HG03558 (cell line): Measurements from ENCODE around the gene PDZRN3.
A peak's percentile ranks its signal among the peaks of the same experiment; 100 is the strongest.

ENCODE experiments used
- ATAC-seq: cut with Tn5 transposase; IDR thresholded peaks from one replicate; pipeline ENCODE4 v1.9.1; 2021; ENCODE audit warnings: moderate number of reproducible peaks; ENCODE audit not compliant: unreplicated experiment; ENCODE audit errors: extremely low read depth

The PDZRN3 gene

DNA sequence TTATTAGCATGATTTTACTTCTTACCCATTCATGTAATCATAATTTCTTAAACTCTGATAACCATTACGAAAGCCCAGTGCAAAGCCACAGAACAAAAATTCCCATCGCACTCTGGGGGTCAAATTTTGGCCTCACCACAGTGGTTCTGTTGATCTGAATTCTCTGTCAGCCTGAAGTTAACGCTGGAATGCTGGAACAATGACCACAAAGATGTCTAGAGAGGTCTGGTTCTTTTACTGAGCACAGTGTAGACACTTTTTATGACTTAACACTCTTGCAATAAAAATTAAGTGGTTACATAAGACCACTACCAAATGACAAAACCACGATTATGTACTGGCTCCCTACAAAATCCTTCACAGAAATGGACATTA is 94.7 kb downstream of the PDZRN3 start:
- no peak for ATAC-seq

DNA sequence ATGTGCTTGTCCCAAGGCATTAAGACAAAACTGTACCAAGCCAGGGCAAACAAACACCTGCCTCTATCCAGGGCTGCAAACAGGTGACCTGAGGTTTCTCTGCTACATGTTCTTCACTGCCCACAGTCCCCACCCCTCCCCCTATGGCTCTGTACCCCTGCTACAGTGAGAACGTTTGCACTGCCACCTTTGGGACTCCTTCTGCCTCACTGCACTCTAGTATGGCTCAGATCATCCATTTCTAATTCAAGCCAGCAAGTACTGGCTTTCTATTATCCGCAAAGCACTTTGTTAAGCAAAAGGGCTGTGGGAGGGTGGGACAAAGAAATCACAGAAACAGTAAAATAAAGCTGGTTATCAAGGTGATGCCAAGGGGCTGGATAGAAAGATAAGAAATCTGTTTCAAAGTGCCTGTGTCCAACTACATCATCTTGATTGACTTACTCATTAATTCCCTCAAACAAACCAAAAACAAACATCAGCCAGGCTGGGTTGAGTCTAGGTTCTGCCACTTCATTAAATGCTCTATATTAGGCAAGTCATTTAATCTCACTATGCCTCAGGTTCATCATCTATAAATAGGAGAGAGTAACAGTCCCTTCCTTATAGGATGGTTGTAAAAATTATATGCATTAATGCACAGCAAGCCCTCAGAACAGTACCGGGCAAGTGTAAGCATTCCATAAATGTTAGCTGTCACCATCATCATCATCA is 95.3 kb downstream of the PDZRN3 start:
- ATAC-seq, result no peak

DNA sequence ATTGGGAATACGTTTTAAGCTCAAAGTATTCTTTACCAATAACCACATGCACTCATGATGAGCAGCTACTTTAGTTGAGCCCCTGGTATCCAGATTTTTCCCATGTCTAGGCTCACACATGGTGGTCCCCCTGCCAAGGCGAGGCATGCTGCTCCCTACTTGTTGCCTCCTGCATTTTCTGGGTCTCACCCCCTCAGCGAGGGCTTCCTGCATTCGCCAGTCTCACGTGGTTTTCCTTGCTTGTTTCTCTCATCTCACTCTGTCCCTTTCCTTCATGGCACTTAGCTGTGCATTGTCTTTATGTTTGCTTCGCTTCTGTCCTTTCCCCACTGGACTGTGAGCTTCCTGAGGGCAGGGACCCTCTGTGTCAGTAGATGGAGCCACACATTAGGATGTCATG is 99.2 kb downstream of the PDZRN3 start:
- ATAC-seq, result no peak

GRCh38 chr3:73523661-73524060 is 101.1 kb downstream of the PDZRN3 start:
- ATAC-seq, result no peak

GRCh38 chr3:73521734-73522336 is 102.9 kb downstream of the PDZRN3 start:
- no peak for ATAC-seq

GRCh38 chr3:73520931-73521461 is 103.7 kb downstream of the PDZRN3 start:
- ATAC-seq, result no peak

DNA sequence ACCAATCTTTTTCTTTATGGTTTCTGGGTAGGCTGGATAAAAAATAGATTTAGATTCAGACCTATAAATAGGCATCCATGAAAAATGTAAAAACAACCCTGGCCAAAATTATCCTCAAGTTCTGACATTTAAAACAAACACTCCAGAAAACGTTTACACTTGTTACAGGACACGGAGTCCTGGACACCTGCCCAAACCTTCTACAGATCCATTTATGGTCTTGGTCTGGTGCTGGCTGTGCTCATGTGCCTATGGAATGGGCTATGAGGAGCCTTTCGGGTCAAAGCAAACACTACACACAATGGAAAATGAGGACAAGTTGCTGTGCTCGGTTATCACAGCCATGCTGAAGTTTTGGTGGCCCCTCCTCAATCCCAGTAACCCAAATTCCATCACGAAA is 108.1 kb downstream of the PDZRN3 start:
- no peak for ATAC-seq

GRCh38 chr3:73513260-73513659 is 111.5 kb downstream of the PDZRN3 start:
- ATAC-seq, result no peak

- ATAC-seq, result no peak
Observed at GRCh38 chr3:73511571-73512525, 112.9 kb downstream of the PDZRN3 start.

DNA sequence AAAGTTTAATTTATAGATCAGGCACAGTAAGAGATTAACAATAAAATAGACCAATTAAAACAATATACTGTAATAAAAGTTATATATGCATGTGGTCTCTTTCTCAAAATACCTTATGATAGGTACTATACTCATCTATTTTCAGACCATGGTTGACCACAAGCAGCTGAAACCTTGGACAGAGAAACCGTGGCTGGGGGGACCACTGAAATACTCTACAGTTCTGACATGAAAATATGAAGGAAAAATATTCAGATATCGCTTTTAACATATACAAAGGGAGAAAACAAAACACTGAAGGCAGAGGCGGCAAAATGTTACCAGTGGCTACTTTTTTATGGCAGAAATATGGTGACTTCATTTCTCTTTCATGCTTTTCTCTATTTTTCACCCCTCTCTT is 114.0 kb downstream of the PDZRN3 start:
- no peak for ATAC-seq

GRCh38 chr3:73510334-73510733 is 114.4 kb downstream of the PDZRN3 start:
- no peak for ATAC-seq

DNA sequence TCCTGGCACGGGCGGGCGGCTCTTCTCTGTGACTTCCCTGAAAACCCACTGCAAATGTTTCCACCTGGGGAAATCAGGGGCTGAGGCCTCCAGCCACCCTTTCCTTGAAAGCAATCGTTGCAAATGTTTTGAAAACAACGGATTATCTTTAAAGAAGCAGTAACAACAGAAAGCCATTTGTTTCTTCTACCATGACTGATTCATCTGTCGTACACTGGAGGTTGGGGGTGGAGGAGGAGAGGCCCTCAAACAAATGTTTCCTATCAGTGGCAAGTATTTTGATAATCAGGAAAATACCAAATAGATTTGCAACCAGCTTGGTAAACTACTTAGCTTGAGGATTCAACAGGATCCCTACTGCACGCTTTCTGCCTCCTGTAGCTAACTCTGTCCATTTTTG is 114.9 kb downstream of the PDZRN3 start:
- no peak for ATAC-seq

GRCh38 chr3:73509066-73509465 is 115.7 kb downstream of the PDZRN3 start:
- no peak for ATAC-seq

- no peak for ATAC-seq
Observed at GRCh38 chr3:73508330-73508954, 116.3 kb downstream of the PDZRN3 start.

DNA sequence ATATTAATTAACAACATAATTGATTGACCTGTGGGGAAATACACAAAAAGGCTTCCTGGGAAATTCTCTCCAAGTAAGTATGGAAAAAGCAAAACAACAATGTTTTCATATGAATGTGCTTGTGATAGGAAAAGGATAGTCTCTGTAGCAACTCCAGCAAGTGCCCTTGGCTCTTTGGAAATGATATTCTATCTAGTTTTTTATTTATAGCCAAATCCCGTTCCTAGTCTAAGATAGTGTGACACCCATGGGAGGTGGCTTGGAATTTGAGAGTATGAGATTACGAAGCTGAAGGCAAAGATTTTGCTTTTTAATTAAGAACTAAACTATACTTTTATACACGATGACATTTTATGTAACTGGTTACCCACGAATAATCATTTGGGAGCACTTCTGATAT is 119.9 kb downstream of the PDZRN3 start:
- ATAC-seq, result no peak

DNA sequence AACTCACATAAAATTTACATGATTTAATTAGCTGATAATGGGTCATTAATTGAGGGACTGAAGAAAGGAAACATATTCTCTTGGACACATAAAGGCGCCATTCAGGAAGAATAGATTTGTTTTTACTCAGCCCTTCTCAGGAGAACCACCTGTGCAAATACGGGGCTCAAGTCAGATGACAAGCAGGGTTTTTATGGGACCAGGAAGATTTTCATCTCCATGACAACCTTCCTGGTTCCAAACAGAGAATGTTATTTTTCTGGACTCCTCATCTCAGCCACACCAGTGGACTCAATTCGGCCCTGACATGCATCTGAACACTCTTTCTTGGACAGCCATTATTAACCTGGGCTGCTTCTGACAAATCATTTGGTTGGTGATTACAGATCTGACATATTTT is 120.5 kb downstream of the PDZRN3 start:
- no peak for ATAC-seq

GRCh38 chr3:73503781-73504180 is 121.0 kb downstream of the PDZRN3 start:
- peak; percentile 28 for ATAC-seq

- peak; percentile 60 for ATAC-seq
Observed at GRCh38 chr3:73502609-73503583, 121.8 kb downstream of the PDZRN3 start.

DNA sequence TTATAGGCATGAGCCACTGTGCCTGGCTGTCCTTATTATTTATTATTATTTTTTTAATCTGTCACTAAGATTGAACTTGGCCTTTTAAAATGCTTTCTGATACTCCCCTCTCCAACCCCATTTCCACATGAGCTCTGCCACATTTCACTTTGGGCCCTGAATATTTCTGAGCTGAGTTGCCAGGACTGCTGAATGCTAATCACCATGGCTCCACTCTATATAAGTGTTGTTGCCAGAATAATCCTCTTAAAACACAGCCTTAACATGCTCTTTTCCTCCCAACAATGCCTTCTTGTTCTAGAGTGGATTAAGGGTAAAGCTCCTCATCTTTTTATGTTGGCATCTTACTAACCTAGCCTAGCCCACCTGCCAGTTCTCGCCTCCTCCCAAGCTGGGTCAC is 124.4 kb downstream of the PDZRN3 start:
- ATAC-seq, result no peak
